Measurements from ENCODE around the gene GULP1.

- TF ChIP-seq CTCF (optimal IDR thresholded peaks at IDR 0.05 in 1 of 3, IDR thresholded peaks at IDR 0.05 in 1 of 3, conservative IDR thresholded peaks at IDR 0.05 in 1 of 3; ENCODE audit: extremely low read depth in 1 of 3, insufficient read depth in 2 of 3, low read length in 3 of 3) (no peak), EZH2 (IDR thresholded peaks at IDR 0.05; ENCODE audit: low read length) (no peak)
Measured at GRCh38 chr2:188466761-188467160, 175.1 kb downstream of the GULP1 start.
